ENCODE measurements around the gene MARK2. TPM values are rescaled to one million over a fixed set of nuclear protein-coding genes. Genes with fewer than 3 reads are reported as not detected.
A peak's percentile ranks its signal among the peaks of the same experiment; 100 is the strongest.

MARK2 gene
- polyA plus RNA-seq, 1 donor (not counting 4 experiments of a cell fraction or from before 2014, with no cell fraction given): 20.8 TPM

- H4K20me1 ChIP-seq (ENCODE audit: control insufficient read depth, extremely low read depth, insufficient read depth, low read length): peaks cover 31% of the 10 kb centered on the region
- FAIRE-seq: no peak
- peak overlapping the region; percentile 63 for H3K27ac ChIP-seq (ENCODE audit: control insufficient read depth, insufficient read depth, low read length)
- TF ChIP-seq, protein P1, sequence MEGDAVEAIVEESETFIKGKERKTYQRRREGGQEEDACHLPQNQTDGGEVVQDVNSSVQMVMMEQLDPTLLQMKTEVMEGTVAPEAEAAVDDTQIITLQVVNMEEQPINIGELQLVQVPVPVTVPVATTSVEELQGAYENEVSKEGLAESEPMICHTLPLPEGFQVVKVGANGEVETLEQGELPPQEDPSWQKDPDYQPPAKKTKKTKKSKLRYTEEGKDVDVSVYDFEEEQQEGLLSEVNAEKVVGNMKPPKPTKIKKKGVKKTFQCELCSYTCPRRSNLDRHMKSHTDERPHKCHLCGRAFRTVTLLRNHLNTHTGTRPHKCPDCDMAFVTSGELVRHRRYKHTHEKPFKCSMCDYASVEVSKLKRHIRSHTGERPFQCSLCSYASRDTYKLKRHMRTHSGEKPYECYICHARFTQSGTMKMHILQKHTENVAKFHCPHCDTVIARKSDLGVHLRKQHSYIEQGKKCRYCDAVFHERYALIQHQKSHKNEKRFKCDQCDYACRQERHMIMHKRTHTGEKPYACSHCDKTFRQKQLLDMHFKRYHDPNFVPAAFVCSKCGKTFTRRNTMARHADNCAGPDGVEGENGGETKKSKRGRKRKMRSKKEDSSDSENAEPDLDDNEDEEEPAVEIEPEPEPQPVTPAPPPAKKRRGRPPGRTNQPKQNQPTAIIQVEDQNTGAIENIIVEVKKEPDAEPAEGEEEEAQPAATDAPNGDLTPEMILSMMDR (optimal IDR thresholded peaks at IDR 0.05 in 1 of 3, IDR thresholded peaks at IDR 0.05 in 1 of 3, conservative IDR thresholded peaks at IDR 0.05 in 1 of 3; ENCODE audit: extremely low read depth in 1 of 3, insufficient read depth in 2 of 3, low read length in 3 of 3): no peak
- TF ChIP-seq EZH2 (IDR thresholded peaks at IDR 0.05; ENCODE audit: low read length): no peak
- no peaks in the 10 kb centered on the region for H3K27me3 ChIP-seq (ENCODE audit: control insufficient read depth, extremely low read depth, insufficient read depth, low read length)
- H2AFZ ChIP-seq (ENCODE audit: control insufficient read depth, low read length): no peak overlapping the region
- H3K9me3 ChIP-seq (ENCODE audit: control insufficient read depth, low read depth, low read length): no peaks in the 10 kb centered on the region
- H3K4me2 ChIP-seq (ENCODE audit: control insufficient read depth, extremely low read depth, insufficient read depth, low read depth, low read length): peak overlapping the region; percentile 95
- dilution Hi-C loops (cut with MboI; ENCODE audit: extremely low pct_ligation_motif_present, low sequenced_read_pairs): no loop called here
- H3K36me3 ChIP-seq (ENCODE audit: control insufficient read depth in 2 of 2, extremely low read depth in 1 of 2, insufficient read depth in 2 of 2, low read length in 2 of 2): peaks cover 6 to 18% of the 10 kb centered on the region in 2 experiments
- no peak for DNase-seq (ENCODE audit: low read depth, low spot score)
- H3K79me2 ChIP-seq (ENCODE audit: control insufficient read depth, insufficient read depth, low read length): peaks cover 62% of the 10 kb centered on the region
- peaks cover 44% of the 10 kb centered on the region for H3K4me1 ChIP-seq (ENCODE audit: control insufficient read depth, extremely low read depth, insufficient read depth, low read length)
- H3K4me3 ChIP-seq (ENCODE audit: control insufficient read depth in 2 of 3, extremely low read depth in 1 of 3, insufficient read depth in 2 of 3, low read depth in 1 of 3, low read length in 3 of 3): peak overlapping the region; percentile 64 to 94 (median 94)
- peak overlapping the region; percentile 89 for H3K9ac ChIP-seq (ENCODE audit: control insufficient read depth, extremely low read depth, insufficient read depth, low read length)
- peaks cover 8% of the 10 kb centered on the region for H3K9me1 ChIP-seq (ENCODE audit: control insufficient read depth, extremely low read depth, insufficient read depth, low read length)
Observed at GRCh38 chr11:63840356-63841060, 1.6 kb downstream of the MARK2 start.

GRCh38 chr11:63841554-63841953 is 2.6 kb downstream of the MARK2 start:
- DNase-seq (ENCODE audit: low read depth, low spot score) (no peak), FAIRE-seq (no peak)
- dilution Hi-C loops (cut with MboI; ENCODE audit: extremely low pct_ligation_motif_present, low sequenced_read_pairs): no loop called here
- peak overlapping the region; percentile 64 to 94 (median 94) for H3K4me3 ChIP-seq (ENCODE audit: control insufficient read depth in 2 of 3, extremely low read depth in 1 of 3, insufficient read depth in 2 of 3, low read depth in 1 of 3, low read length in 3 of 3)
- H3K27me3 ChIP-seq (ENCODE audit: control insufficient read depth, extremely low read depth, insufficient read depth, low read length): no peaks in the 10 kb centered on the region
- H3K4me1 ChIP-seq (ENCODE audit: control insufficient read depth, extremely low read depth, insufficient read depth, low read length): peaks cover 49% of the 10 kb centered on the region
- H3K36me3 ChIP-seq (ENCODE audit: control insufficient read depth in 2 of 2, extremely low read depth in 1 of 2, insufficient read depth in 2 of 2, low read length in 2 of 2): peaks cover 6 to 18% of the 10 kb centered on the region in 2 experiments
- peaks cover 36% of the 10 kb centered on the region for H4K20me1 ChIP-seq (ENCODE audit: control insufficient read depth, extremely low read depth, insufficient read depth, low read length)
- H3K4me2 ChIP-seq (ENCODE audit: control insufficient read depth, extremely low read depth, insufficient read depth, low read depth, low read length): peak overlapping the region; percentile 95
- peak overlapping the region; percentile 63 for H3K27ac ChIP-seq (ENCODE audit: control insufficient read depth, insufficient read depth, low read length)
- H3K9me3 ChIP-seq (ENCODE audit: control insufficient read depth, low read depth, low read length): no peaks in the 10 kb centered on the region
- H2AFZ ChIP-seq (ENCODE audit: control insufficient read depth, low read length): no peak overlapping the region
- no peak for TF ChIP-seq EZH2 (IDR thresholded peaks at IDR 0.05; ENCODE audit: low read length)
- TF ChIP-seq, protein P1 (optimal IDR thresholded peaks at IDR 0.05 in 1 of 3, IDR thresholded peaks at IDR 0.05 in 1 of 3, conservative IDR thresholded peaks at IDR 0.05 in 1 of 3; ENCODE audit: extremely low read depth in 1 of 3, insufficient read depth in 2 of 3, low read length in 3 of 3): peak in 1 of 3 experiments; percentile 7
- peak overlapping the region; percentile 89 for H3K9ac ChIP-seq (ENCODE audit: control insufficient read depth, extremely low read depth, insufficient read depth, low read length)
- H3K79me2 ChIP-seq (ENCODE audit: control insufficient read depth, insufficient read depth, low read length): peaks cover 72% of the 10 kb centered on the region
- H3K9me1 ChIP-seq (ENCODE audit: control insufficient read depth, extremely low read depth, insufficient read depth, low read length): peaks cover 12% of the 10 kb centered on the region

Measured in keratinocyte (primary cell).